H1 (cell line): Measurements from ENCODE around the gene ZNRF3.

Experiments used
- ATF2 ChIP-seq: IDR thresholded peaks from 2 replicates; pipeline ENCODE4 v1.6.1; 2012; ENCODE audit warnings: low read length, inconsistent platforms
- CEBPB ChIP-seq: IDR thresholded peaks from 2 replicates; pipeline ENCODE4 v1.6.1; 2012; ENCODE audit warnings: low read depth, low read length
- CREB1 ChIP-seq: IDR thresholded peaks from 2 replicates; pipeline ENCODE4 v1.6.1; 2012; ENCODE audit warnings: inconsistent platforms
- CTCF ChIP-seq, 3 experiments: IDR thresholded peaks; 1 replicate in 2 of 3; 2 replicates in 1 of 3; pipeline versions ENCODE4 v1.5.1 to v1.6.1; 2011; ENCODE audit warnings: low read length in 3 of 3, mild to moderate bottlenecking in 3 of 3, inconsistent platforms in 2 of 3, low read depth in 1 of 3, moderate library complexity in 1 of 3; ENCODE audit not compliant: insufficient read depth in 1 of 3; ENCODE audit errors: control extremely low read depth in 1 of 3
- E2F6 ChIP-seq: IDR thresholded peaks from 2 replicates; pipeline ENCODE4 v1.6.1; 2012; ENCODE audit warnings: inconsistent platforms
- EGR1 ChIP-seq: IDR thresholded peaks from 2 replicates; pipeline ENCODE4 v1.6.1; 2011; ENCODE audit warnings: low read depth, low read length, borderline replicate concordance
- EP300 ChIP-seq, 2 experiments: IDR thresholded peaks; 1 replicate in 1 of 2; 2 replicates in 1 of 2; pipeline ENCODE4 v1.6.1; 2011 to 2012; ENCODE audit warnings: low read depth in 2 of 2, low read length in 2 of 2, mild to moderate bottlenecking in 2 of 2, borderline replicate concordance in 1 of 2, inconsistent platforms in 1 of 2, moderate library complexity in 1 of 2
- EZH2 ChIP-seq: fragments of 200-600 bp; sonication (generic); IDR thresholded peaks from 2 replicates; pipeline ENCODE4 v1.7.1; 2012; ENCODE audit warnings: low read depth, mild to moderate bottlenecking, moderate library complexity, low read length, inconsistent platforms; ENCODE audit not compliant: severe bottlenecking
- MAX ChIP-seq: IDR thresholded peaks from 2 replicates; pipeline ENCODE4 v1.6.1; 2012; ENCODE audit warnings: inconsistent platforms
- POLR2A ChIP-seq, 2 experiments: IDR thresholded peaks; 1 replicate in 1 of 2; 2 replicates in 1 of 2; pipeline ENCODE4 v1.6.1; 2011; ENCODE audit warnings: low read depth in 2 of 2, low read length in 2 of 2, mild to moderate bottlenecking in 2 of 2; ENCODE audit errors: control extremely low read depth in 1 of 2
- RAD21 ChIP-seq, 2 experiments: IDR thresholded peaks in 1 of 2; conservative IDR thresholded peaks in 1 of 2; 2 replicates each; pipeline ENCODE4 v1.6.1; 2011; ENCODE audit warnings: low read depth in 2 of 2, low read length in 2 of 2, improper control_type of control experiment in 1 of 2, inconsistent platforms in 1 of 2, mild to moderate bottlenecking in 1 of 2, moderate library complexity in 1 of 2
- TAF1 ChIP-seq: IDR thresholded peaks from 2 replicates; pipeline ENCODE4 v1.6.1; 2011; ENCODE audit warnings: mild to moderate bottlenecking, low read depth, low read length
- TBP ChIP-seq: IDR thresholded peaks from 2 replicates; pipeline ENCODE4 v1.6.1; 2011; ENCODE audit warnings: low read depth, low read length, improper control_type of control experiment

GRCh38 chr22:29060251-29060869 is 177.0 kb downstream of the ZNRF3 start:
- TF ChIP-seq EP300 (IDR thresholded peaks at IDR 0.05; ENCODE audit: borderline replicate concordance in 1 of 2, low read depth in 2 of 2, low read length in 2 of 2) (no peak), CEBPB (no peak), CTCF (IDR thresholded peaks at IDR 0.05; ENCODE audit: control extremely low read depth in 1 of 3, insufficient read depth in 1 of 3, low read depth in 1 of 3, low read length in 3 of 3) (peak; percentile 42 to 52 (median 44)), EGR1 (no peak), TAF1 (no peak), POLR2A (IDR thresholded peaks at IDR 0.05; ENCODE audit: control extremely low read depth in 1 of 2, low read depth in 2 of 2, low read length in 2 of 2) (no peak), MAX (no peak), CREB1 (no peak), TBP (no peak), ATF2 (no peak), E2F6 (no peak), EZH2 (no peak), RAD21 (IDR thresholded peaks at IDR 0.05 in 1 of 2, conservative IDR thresholded peaks at IDR 0.05 in 1 of 2; ENCODE audit: low read depth in 2 of 2, low read length in 2 of 2) (peak; percentile 41 to 55)
